Activated T-cell treated with anti-CD3 and anti-CD28 coated beads for 4 hours (primary cell): ENCODE results near the gene TMEM44.
"Not testable (repeated sequence)": the region's sequence is repeated elsewhere in the genome, so short reads cannot be mapped to it uniquely, and the experiment has no call there.

Experiments used
- DNase-seq: peaks from one replicate; pipeline ENCODE4 v3.0.0-alpha.2; 2020

Gene TMEM44

DNA sequence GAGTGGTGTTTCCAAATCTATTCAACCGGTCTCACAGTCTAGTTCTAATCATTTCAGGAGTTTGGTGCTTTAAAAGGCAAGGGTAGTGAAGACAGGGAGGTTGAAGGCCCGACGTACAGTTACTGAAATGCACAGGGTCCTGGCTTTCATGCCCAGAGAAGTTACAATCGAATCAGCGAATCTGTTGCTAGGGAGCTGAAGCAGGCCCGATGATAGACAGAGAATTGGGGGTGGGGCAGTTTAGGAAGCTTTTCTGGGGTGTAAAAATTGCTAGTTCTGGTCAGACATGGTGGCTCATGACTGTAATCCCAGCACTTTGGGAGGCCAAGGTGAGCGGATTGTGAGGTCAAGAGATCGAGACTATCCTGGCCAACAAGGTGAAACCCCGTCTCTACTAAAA, 83.4 kb downstream of the TMEM44 start:
- DNase-seq: no peak

GRCh38 chr3:194548346-194549321, 84.6 kb downstream of the TMEM44 start:
- no peak for DNase-seq

DNA sequence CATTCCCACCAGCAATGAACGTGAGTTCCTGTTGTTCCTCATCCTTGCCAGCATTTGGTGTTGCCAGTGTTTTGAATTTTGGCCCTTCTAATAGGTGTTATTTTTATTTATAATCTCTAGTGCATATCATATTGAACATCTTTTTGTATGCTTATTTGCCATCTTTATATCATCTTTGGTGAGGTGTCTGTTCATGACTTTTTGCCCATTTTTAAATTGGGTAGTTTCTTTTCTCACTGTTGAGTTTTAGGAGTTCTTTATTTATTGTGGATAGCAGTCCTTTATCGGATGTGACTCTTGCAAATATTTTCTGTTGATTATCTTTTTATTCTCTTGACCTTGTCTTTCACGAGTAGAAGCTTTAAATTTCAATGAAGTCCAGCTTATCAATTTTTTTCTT, 86.2 kb downstream of the TMEM44 start:
- DNase-seq: no peak

DNA sequence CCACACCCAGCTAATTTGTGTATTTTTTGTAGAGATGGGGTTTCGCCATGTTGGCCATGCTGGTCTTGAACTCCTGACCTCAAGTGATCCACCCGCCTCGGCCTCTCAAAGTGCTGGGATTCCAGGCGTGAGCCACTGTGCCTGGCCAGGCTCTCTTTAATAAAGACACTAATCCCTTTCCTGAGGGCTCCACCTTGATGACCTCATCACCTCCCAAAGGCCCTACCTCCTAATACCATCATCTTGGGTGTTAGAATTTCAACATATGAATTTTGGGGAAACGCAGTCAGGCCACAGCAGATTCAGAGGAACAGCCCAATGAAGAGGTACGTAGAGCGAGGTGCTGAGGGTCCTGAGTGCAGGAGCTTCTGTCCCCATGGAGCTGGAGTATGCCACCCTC, 87.7 kb downstream of the TMEM44 start:
- DNase-seq: not testable (repeated sequence)

DNA sequence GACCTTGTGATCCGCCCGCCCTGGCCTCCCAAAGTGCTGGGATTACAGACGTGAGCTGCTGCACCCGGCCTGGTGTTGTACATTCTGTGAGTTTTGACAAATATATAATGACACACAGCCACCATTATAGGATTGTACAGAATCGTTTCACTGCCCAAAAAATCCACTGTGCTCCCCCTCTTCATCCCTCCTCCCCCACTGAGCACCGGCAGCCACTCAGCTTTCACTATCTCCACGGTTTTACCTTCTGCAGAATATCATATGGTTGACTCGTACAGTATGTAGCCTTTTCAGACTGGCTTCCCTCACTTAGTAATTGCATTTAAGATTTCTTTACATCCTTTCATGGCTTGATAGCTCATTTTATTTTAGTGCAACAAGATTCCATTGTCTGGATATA, 89.7 kb downstream of the TMEM44 start:
- DNase-seq: no peak

- no peak for DNase-seq
These were observed 91.7 kb downstream of the TMEM44 start for GRCh38 chr3:194541483-194541882.

GRCh38 chr3:194540274-194540905, 92.8 kb downstream of the TMEM44 start:
- no peak for DNase-seq

GRCh38 chr3:194539498-194539897, 93.7 kb downstream of the TMEM44 start:
- DNase-seq: no peak

DNA sequence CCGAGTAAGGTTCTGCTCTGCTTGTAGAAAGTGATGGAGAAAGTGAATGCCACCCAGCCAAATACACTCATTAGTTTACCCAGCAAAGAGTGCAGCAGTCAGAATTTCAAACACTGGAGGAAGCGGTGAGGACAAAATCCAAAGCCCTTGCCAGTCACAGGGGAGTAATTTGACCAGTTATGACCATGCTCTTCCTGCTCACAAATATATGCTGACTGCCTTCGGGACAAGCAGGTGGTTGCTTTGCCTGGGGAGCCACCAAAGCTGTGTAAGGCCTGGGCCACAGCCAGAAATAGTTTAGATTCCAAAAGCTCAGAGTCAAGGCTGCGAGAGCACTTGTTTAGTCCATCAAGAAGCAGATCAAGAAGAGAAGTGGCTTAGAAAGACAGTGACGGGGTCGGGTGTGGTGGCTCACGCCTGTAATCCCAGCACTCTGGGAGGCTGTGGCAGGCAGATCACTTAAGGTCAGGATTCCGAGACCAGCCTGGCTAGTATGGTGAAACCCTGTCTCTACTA, 95.4 kb downstream of the TMEM44 start:
- DNase-seq: no peak
